Lower leg skin (tissue), 4 donors: ENCODE data around the gene APPBP2. TPM values are rescaled to one million over a fixed set of nuclear protein-coding genes. Genes with fewer than 3 reads are reported as not detected.

Experiments used
- DNase-seq, 2 donors: peaks; one replicate each; pipeline ENCODE4 v3.0.0-alpha.2; 2019; ENCODE audit warnings: low spot score in 2 of 2
- H3K4me3 ChIP-seq: fragments of 200-600 bp; sonication (generic); 2 replicates; pipeline ENCODE4 v1.5.1; 2017; ENCODE audit warnings: mild to moderate bottlenecking, low read depth; ENCODE audit not compliant: poor library complexity, severe bottlenecking
- CTCF ChIP-seq, 3 donors: fragments of 450-650 bp; IDR thresholded peaks; one replicate each; pipeline ENCODE4 v1.5.1; 2016; ENCODE audit warnings: antibody characterized with exemption in 3 of 3, mild to moderate bottlenecking in 3 of 3, moderate library complexity in 2 of 3
- POLR2A ChIP-seq, 2 donors: fragments of 450-650 bp; IDR thresholded peaks; one replicate each; pipeline ENCODE4 v1.6.1; 2016 to 2017; ENCODE audit warnings: antibody characterized with exemption in 2 of 2, mild to moderate bottlenecking in 1 of 2, moderate library complexity in 1 of 2
- WGBS, 2 donors: methylation state at CpG; one replicate each; pipeline ENCODE4 v1.1.5; 2018; 5-methylcytosine and 5-hydroxymethylcytosine counted together
- intact Hi-C: fragments of 100-400 bp; cut with DNase I; formaldehyde crosslinking; loops from one replicate; pipeline ENCODE4 v1.15.0; 2023; ENCODE audit warnings: low total_unique reads
- total RNA-seq, 4 donors: library from RNA; depleted of rRNA; stranded (reverse); fragments of >200 nt; gene quantifications; one replicate each; pipeline ENCODE4 v1.1.0, GENCODE V29; 2016

APPBP2 gene
- total RNA-seq, 4 donors from 2014 or later, result 14.8 to 21.6 (median 17.1) TPM

- TF ChIP-seq CTCF (IDR thresholded peaks at IDR 0.05) (no peak), POLR2A (IDR thresholded peaks at IDR 0.05) (no peak)
- WGBS, 2 donors, result 72 to 76% methylated on average over 3 of the region's 3 CpGs
- intact Hi-C loops, result no loop called here
- H3K4me3 ChIP-seq, result no peak overlapping the region
- DNase-seq, result no peak
Measured at GRCh38 chr17:60398227-60398959, 127.6 kb downstream of the APPBP2 start.

- 83 to 88% methylated on average over 3 of the region's 3 CpGs for WGBS, 2 donors
- no peak overlapping the region for H3K4me3 ChIP-seq
- no peak for TF ChIP-seq POLR2A (IDR thresholded peaks at IDR 0.05)
- no peak for TF ChIP-seq CTCF (IDR thresholded peaks at IDR 0.05)
- no peak for DNase-seq
- intact Hi-C loops, result no loop called here
Measured at GRCh38 chr17:60396412-60396811, 129.6 kb downstream of the APPBP2 start.

- no peak for TF ChIP-seq POLR2A (IDR thresholded peaks at IDR 0.05)
- no peak for TF ChIP-seq CTCF (IDR thresholded peaks at IDR 0.05)
- intact Hi-C loops, result no loop called here
- WGBS, 2 donors, result 84 to 85% methylated on average over 4 of the region's 4 CpGs
- no peak overlapping the region for H3K4me3 ChIP-seq
- no peak for DNase-seq
Measured at GRCh38 chr17:60395508-60396065, 130.5 kb downstream of the APPBP2 start.

GRCh38 chr17:60393840-60394723, 132.0 kb downstream of the APPBP2 start:
- WGBS, 2 donors, result 85 to 87% methylated on average over 17 of the region's 17 CpGs
- DNase-seq, result no peak
- TF ChIP-seq POLR2A (IDR thresholded peaks at IDR 0.05) (no peak), CTCF (IDR thresholded peaks at IDR 0.05) (no peak)
- intact Hi-C loops, result no loop called here
- no peak overlapping the region for H3K4me3 ChIP-seq

Other genes with a start within 250 kb of the APPBP2 start
- gene USP32, start 134.1 kb downstream of the APPBP2 start, total RNA-seq, result 10 to 100 TPM; 56.3 to 72.0 (median 60.9) TPM
- gene CHCT1, start 103.8 kb downstream of the APPBP2 start, total RNA-seq, result not detected
- gene PPM1D, start 74.0 kb upstream of the APPBP2 start, total RNA-seq, result 10 to 100 TPM; 10.9 to 31.1 (median 16.7) TPM
- gene BCAS3, start 151.6 kb upstream of the APPBP2 start, total RNA-seq, result 10 to 100 TPM; 42.1 to 84.7 (median 54.1) TPM